DOHH2 (cell line): ENCODE measurements around the gene PRR16.

Source experiments
- EZH2phosphoT487 ChIP-seq: fragments of 200-600 bp; sonication (generic); IDR thresholded peaks from 2 replicates; pipeline ENCODE4 v1.6.1; 2017; ENCODE audit warnings: borderline replicate concordance, mild to moderate bottlenecking, antibody characterized with exemption, low read length, moderate library complexity, mixed read lengths
- TF ChIP-seq, protein P1 (sequence below): fragments of 200-600 bp; sonication (generic); IDR thresholded peaks from one replicate; pipeline ENCODE4 v1.5.1; 2014; ENCODE audit warnings: antibody characterized with exemption, mild to moderate bottlenecking, low read depth, low read length; ENCODE audit not compliant: poor library complexity, severe bottlenecking

DNA sequence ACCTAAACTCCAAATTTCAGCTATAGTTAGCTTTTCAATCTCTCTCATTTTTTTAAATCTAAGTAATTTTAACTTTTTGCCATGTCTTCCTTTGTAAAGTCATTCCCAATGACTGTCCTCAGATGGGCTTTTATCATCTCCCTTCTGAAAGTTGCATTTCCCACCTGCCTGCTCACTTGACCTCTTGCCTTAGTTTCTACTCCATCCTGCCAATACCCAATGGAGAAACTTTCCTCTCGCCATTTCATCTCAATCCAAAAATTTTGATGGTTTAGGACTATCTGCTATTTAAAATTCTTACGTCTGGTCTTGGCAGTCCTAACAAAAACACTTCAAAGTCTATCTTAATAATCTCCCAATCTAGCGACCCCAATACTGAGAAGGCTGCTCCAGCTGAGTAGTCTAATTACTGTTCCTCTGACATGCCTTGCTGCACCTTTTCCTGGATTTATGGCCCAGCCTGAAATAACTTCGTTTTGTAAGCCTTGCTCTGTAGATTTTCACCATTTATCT lies 231.3 kb downstream of the PRR16 start:
- TF ChIP-seq, protein P1, sequence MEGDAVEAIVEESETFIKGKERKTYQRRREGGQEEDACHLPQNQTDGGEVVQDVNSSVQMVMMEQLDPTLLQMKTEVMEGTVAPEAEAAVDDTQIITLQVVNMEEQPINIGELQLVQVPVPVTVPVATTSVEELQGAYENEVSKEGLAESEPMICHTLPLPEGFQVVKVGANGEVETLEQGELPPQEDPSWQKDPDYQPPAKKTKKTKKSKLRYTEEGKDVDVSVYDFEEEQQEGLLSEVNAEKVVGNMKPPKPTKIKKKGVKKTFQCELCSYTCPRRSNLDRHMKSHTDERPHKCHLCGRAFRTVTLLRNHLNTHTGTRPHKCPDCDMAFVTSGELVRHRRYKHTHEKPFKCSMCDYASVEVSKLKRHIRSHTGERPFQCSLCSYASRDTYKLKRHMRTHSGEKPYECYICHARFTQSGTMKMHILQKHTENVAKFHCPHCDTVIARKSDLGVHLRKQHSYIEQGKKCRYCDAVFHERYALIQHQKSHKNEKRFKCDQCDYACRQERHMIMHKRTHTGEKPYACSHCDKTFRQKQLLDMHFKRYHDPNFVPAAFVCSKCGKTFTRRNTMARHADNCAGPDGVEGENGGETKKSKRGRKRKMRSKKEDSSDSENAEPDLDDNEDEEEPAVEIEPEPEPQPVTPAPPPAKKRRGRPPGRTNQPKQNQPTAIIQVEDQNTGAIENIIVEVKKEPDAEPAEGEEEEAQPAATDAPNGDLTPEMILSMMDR: no peak
- TF ChIP-seq EZH2phosphoT487: no peak
